ENCODE data around the gene VOPP1. TPM values are rescaled to one million over a fixed set of nuclear protein-coding genes. Genes with fewer than 3 reads are reported as not detected.
"Not testable (repeated sequence)": the region's sequence is repeated elsewhere in the genome, so short reads cannot be mapped to it uniquely, and the experiment has no call there.

Gene VOPP1
- 10 to 100 TPM; 63.9 to 79.2 (median 72.4) TPM for total RNA-seq

- peaks cover 0 to 42% (median 14%) of the 10 kb centered on the region in 4 donors for H3K4me1 ChIP-seq
- TF ChIP-seq CTCF (IDR thresholded peaks at IDR 0.05) (peak in 1 of 6 experiments; percentile 41), POLR2A (IDR thresholded peaks at IDR 0.05) (peak; percentile 10 to 68)
- H3K27ac ChIP-seq, result peak within 1 kb of the TSS; percentile 91 to 98 (median 92)
- DNase-seq, result peak; percentile 46 to 84 (median 77)
- H3K36me3 ChIP-seq, result no peaks in the 10 kb centered on the region
- no peaks in the 10 kb centered on the region for H3K9me3 ChIP-seq
- peak within 1 kb of the TSS; percentile 88 to 96 (median 92) for H3K4me3 ChIP-seq
- H3K27me3 ChIP-seq, result no peaks in the 10 kb centered on the region
Observed at GRCh38 chr7:55572378-55573233, at the start of gene VOPP1. VOPP1 (minus strand) TSS chr7:55572502; CDS start chr7:55572324, 178 bp downstream.

- Histone ChIP-seq H3K9me3 (no peaks in the 10 kb centered on the region), H3K4me3 (no peak overlapping the region), H3K4me1 (no peaks in the 10 kb centered on the region), H3K36me3 (no peaks in the 10 kb centered on the region), H3K27ac (no peak overlapping the region), H3K27me3 (no peaks in the 10 kb centered on the region)
- no peak for TF ChIP-seq POLR2A (IDR thresholded peaks at IDR 0.05)
- no peak for TF ChIP-seq CTCF (IDR thresholded peaks at IDR 0.05)
- DNase-seq, result no peak
Observed at GRCh38 chr7:55618913-55619312, 46.6 kb upstream of the VOPP1 start.

GRCh38 chr7:55614365-55615064 is 42.2 kb upstream of the VOPP1 start:
- H3K36me3 ChIP-seq, H3K27ac ChIP-seq, H3K9me3 ChIP-seq, H3K4me1 ChIP-seq, H3K4me3 ChIP-seq, H3K27me3 ChIP-seq, DNase-seq: not testable (repeated sequence)

- not testable (repeated sequence) for H3K36me3 ChIP-seq, H3K27me3 ChIP-seq, H3K4me1 ChIP-seq, H3K27ac ChIP-seq, H3K9me3 ChIP-seq, DNase-seq, H3K4me3 ChIP-seq
Observed at GRCh38 chr7:55609726-55610125, 37.4 kb upstream of the VOPP1 start.

- H3K27me3 ChIP-seq, H3K36me3 ChIP-seq, H3K9me3 ChIP-seq: not testable (repeated sequence)
Observed at GRCh38 chr7:55605661-55606060, 33.4 kb upstream of the VOPP1 start.

GRCh38 chr7:55597944-55598499 is 25.7 kb upstream of the VOPP1 start:
- not testable (repeated sequence) for H3K36me3 ChIP-seq, DNase-seq, H3K27me3 ChIP-seq, H3K27ac ChIP-seq, H3K4me3 ChIP-seq, H3K4me1 ChIP-seq, H3K9me3 ChIP-seq
- TF ChIP-seq CTCF (IDR thresholded peaks at IDR 0.05), result peak in 5 of 6 experiments; percentile 16 to 59 (median 54)

More at GRCh38 chr7:55605661-55606060, 33.4 kb upstream of the VOPP1 start:
- DNase-seq, H3K4me1 ChIP-seq, H3K27ac ChIP-seq, H3K4me3 ChIP-seq: not testable (repeated sequence)

GRCh38 chr7:55597214-55597739 is 25.0 kb upstream of the VOPP1 start:
- DNase-seq, H3K27me3 ChIP-seq, H3K4me1 ChIP-seq, H3K9me3 ChIP-seq, H3K4me3 ChIP-seq, H3K36me3 ChIP-seq, H3K27ac ChIP-seq: not testable (repeated sequence)
